A549 treated with AZD9567 at 1 μM for 4 hours (cell line): ENCODE results near the gene DNAH6. TPM values are rescaled to one million over a fixed set of nuclear protein-coding genes. Genes with fewer than 3 reads are reported as not detected.

ENCODE experiments used
- total RNA-seq: library from RNA; stranded (reverse); fragments of 200-300 nt; extraction: Qiagen RNA extraction; gene quantifications from 5 replicates; pipeline ENCODE4 v1.2.3, GENCODE V29; 2022; ENCODE audit not compliant: insufficient read depth

The DNAH6 gene, protein sequence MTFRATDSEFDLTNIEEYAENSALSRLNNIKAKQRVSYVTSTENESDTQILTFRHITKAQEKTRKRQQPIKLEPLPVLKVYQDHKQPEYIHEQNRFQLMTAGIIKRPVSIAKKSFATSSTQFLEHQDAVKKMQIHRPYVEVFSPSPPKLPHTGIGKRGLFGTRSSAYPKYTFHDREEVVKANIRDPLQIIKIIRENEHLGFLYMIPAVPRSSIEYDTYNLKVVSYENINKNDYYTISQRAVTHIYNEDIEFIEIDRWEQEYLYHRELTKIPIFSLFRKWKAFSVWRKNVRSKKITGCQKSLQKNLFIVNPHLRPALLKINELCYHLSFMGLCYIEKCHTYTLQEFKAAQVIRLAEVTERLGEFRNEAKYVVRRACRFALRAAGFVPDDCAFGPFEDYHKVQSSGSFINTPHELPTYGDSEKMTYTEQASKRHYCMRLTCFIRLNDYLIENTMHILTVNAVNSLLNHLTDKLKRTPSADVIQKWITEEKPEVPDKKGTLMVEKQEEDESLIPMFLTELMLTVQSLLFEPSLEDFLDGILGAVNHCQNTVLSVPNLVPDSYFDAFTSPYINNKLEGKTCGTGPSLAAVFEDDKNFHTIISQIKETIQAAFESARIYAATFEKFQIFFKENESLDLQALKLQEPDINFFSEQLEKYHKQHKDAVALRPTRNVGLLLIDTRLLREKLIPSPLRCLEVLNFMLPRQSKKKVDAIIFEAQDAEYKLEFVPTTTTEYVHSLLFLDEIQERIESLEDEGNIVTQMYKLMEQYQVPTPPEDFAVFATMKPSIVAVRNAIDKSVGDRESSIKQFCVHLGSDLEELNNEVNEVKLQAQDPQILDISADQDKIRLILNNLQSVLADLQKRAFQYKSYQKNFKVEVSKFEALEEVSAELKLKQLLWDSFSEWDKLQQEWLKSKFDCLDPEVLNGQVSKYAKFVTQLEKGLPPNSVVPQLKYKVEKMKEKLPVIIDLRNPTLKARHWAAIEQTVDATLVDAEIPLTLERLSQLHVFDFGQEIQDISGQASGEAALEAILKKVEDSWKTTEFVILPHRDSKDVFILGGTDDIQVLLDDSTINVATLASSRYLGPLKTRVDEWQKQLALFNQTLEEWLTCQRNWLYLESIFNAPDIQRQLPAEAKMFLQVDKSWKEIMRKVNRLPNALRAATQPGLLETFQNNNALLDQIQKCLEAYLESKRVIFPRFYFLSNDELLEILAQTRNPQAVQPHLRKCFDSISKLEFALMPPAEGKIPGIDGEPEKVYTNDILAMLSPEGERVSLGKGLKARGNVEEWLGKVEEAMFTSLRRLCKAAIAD (N-terminal part only)
- 0.02 to 0.17 TPM (median 0.06 TPM) in 4 of 5 replicates, not detected in the other for total RNA-seq

DNA sequence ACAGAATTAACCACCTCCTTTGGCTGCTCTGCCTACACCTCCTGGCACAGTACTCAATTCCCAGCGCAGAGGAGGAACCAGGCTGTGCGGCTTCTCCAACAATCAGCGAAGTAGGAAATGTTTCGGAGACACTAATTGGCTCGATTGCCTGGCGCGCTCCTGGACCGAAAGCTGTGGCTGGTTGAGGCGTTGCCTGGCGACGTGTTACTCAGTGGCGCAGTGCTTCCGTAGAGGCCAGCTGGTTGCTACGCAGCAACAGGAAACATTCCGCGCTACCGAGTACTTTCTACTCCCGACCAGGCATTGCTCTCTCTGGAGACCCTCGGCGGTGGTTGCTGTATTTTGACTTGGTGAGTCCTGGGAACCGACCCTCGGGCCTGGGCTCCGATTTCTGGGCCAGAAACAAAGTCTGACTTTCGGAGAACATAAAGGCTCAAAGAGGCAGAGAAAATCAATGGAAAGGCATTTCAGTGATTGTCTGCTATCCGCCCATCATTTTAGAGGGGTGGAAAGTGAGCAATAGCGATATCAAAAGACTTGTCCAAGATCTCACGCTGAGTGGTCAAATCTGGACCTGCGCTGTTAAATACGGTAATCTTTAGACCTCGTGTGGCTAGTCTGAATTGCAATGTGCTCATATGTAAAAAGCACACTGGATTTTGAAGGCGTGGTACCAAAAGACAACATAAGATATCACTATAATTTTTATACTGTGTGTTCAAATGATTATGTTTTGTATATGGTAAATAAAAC, at the start of gene DNAH6:
TSS of gene DNAH6 (plus strand) at position 265 of the 753 bp plus-strand sequence. CDS start 1,329 bp downstream, outside the sequence.

Other genes starting within 250 kb of the DNAH6 start
- 92.3 to 101 TPM (median 95.7 TPM) in 5 replicates for gene SUCLG1, start 57.2 kb upstream of the DNAH6 start, total RNA-seq